Mesendoderm (in vitro differentiated cells): ENCODE results near the gene SAA4.
"Not testable (repeated sequence)": the region's sequence is repeated elsewhere in the genome, so short reads cannot be mapped to it uniquely, and the experiment has no call there.

Experiments used
- DNase-seq: peaks from one replicate; pipeline ENCODE4 v3.0.0; 2013
- H2AK5ac ChIP-seq: 2 replicates; pipeline ENCODE4 v1.6.1; 2013; ENCODE audit warnings: low read length, inconsistent platforms
- H2BK120ac ChIP-seq: 2 replicates; pipeline ENCODE4 v1.6.1; 2013; ENCODE audit warnings: low read depth, mild to moderate bottlenecking, low read length, moderate library complexity, mixed read lengths
- H2BK15ac ChIP-seq: replicated peaks from 2 replicates; pipeline ENCODE4 v1.6.1; 2013; ENCODE audit warnings: low read depth, mild to moderate bottlenecking, moderate library complexity
- H2BK5ac ChIP-seq: 2 replicates; pipeline ENCODE4 v1.6.1; 2013; ENCODE audit warnings: low read length, inconsistent platforms
- H3K18ac ChIP-seq: 2 replicates; pipeline ENCODE4 v1.6.1; 2013; ENCODE audit warnings: mild to moderate bottlenecking, low read length, mixed read lengths
- H3K23ac ChIP-seq: one replicate; pipeline ENCODE4 v1.6.1; 2013; ENCODE audit warnings: low read length
- H3K27ac ChIP-seq: 2 replicates; pipeline ENCODE4 v1.5.1; 2013; ENCODE audit warnings: low read depth, mild to moderate bottlenecking, inconsistent platforms, low read length, moderate library complexity
- H3K27me3 ChIP-seq: 2 replicates; pipeline ENCODE4 v1.6.1; 2013; ENCODE audit warnings: low read length, control low read depth, mild to moderate bottlenecking, inconsistent platforms; ENCODE audit not compliant: insufficient read depth, poor library complexity
- H3K36me3 ChIP-seq: 2 replicates; pipeline ENCODE4 v1.6.1; 2013; ENCODE audit warnings: low read length, inconsistent platforms; ENCODE audit not compliant: control insufficient read depth, insufficient read depth
- H3K4ac ChIP-seq: one replicate; pipeline ENCODE4 v1.6.1; 2013; ENCODE audit warnings: low read depth, mild to moderate bottlenecking, low read length, moderate library complexity
- H3K4me1 ChIP-seq: 2 replicates; pipeline ENCODE4 v1.6.1; 2013; ENCODE audit warnings: low read depth, low read length, inconsistent platforms; ENCODE audit not compliant: control insufficient read depth
- H3K4me2 ChIP-seq: 2 replicates; pipeline ENCODE4 v1.6.1; 2013; ENCODE audit warnings: low read length
- H3K4me3 ChIP-seq: 2 replicates; pipeline ENCODE4 v1.5.1; 2013; ENCODE audit warnings: mild to moderate bottlenecking, low read length
- H3K56ac ChIP-seq: one replicate; pipeline ENCODE4 v1.6.1; 2013; ENCODE audit warnings: low read length
- H3K79me1 ChIP-seq: 2 replicates; pipeline ENCODE4 v1.6.1; 2013; ENCODE audit warnings: low read length, inconsistent platforms
- H3K79me2 ChIP-seq: 2 replicates; pipeline ENCODE4 v1.6.1; 2013; ENCODE audit warnings: mild to moderate bottlenecking, low read length; ENCODE audit not compliant: control insufficient read depth, insufficient read depth
- H3K9ac ChIP-seq: 2 replicates; pipeline ENCODE4 v1.6.1; 2013; ENCODE audit warnings: low read length, inconsistent platforms
- H4K5ac ChIP-seq: one replicate; pipeline ENCODE4 v1.6.1; 2013; ENCODE audit warnings: low read length
- H4K8ac ChIP-seq: one replicate; pipeline ENCODE4 v1.6.1; 2013; ENCODE audit warnings: low read depth, mild to moderate bottlenecking, control low read depth, low read length, moderate library complexity
- WGBS: extraction: QIAGEN DNeasy Blood & Tissue Kit; methylation state at CpG from one replicate; pipeline ENCODE4 v1.1.7; 2013; ENCODE audit warnings: low lambda C conversion rate, missing lambda C conversion rate; ENCODE audit not compliant: insufficient coverage; ENCODE audit errors: extremely low coverage; 5-methylcytosine and 5-hydroxymethylcytosine counted together

SAA4 gene

GRCh38 chr11:18271206-18271605, 34.6 kb upstream of the SAA4 start:
- Histone ChIP-seq H3K9ac (no peak overlapping the region), H2BK15ac (no peak overlapping the region), H3K27ac (no peak overlapping the region), H4K5ac (no peak overlapping the region), H3K56ac (no peak overlapping the region), H3K4ac (no peak overlapping the region), H3K23ac (no peak overlapping the region), H3K79me2 (no peaks in the 10 kb centered on the region), H2BK5ac (no peak overlapping the region), H3K4me2 (no peak overlapping the region), H3K18ac (no peak overlapping the region), H3K27me3 (no peaks in the 10 kb centered on the region), H2BK120ac (no peak overlapping the region), H3K4me3 (no peak overlapping the region), H2AK5ac (no peak overlapping the region), H3K79me1 (no peaks in the 10 kb centered on the region), H3K4me1 (no peaks in the 10 kb centered on the region), H4K8ac (no peak overlapping the region), H3K36me3 (no peaks in the 10 kb centered on the region)
- WGBS: no CpG with 5 or more reads among the region's 4 CpGs
- no peak for DNase-seq

GRCh38 chr11:18270102-18270501, 33.5 kb upstream of the SAA4 start:
- no peak overlapping the region for H2BK5ac ChIP-seq
- no peak overlapping the region for H3K9ac ChIP-seq
- no CpG with 5 or more reads among the region's 4 CpGs for WGBS
- H3K4ac ChIP-seq: no peak overlapping the region
- H3K27me3 ChIP-seq: no peaks in the 10 kb centered on the region
- H3K18ac ChIP-seq: no peak overlapping the region
- no peaks in the 10 kb centered on the region for H3K36me3 ChIP-seq
- H3K23ac ChIP-seq: no peak overlapping the region
- H2BK120ac ChIP-seq: no peak overlapping the region
- no peak overlapping the region for H4K5ac ChIP-seq
- H3K27ac ChIP-seq: no peak overlapping the region
- H3K56ac ChIP-seq: no peak overlapping the region
- H3K79me1 ChIP-seq: no peaks in the 10 kb centered on the region
- no peak overlapping the region for H3K4me3 ChIP-seq
- H4K8ac ChIP-seq: no peak overlapping the region
- no peaks in the 10 kb centered on the region for H3K79me2 ChIP-seq
- no peak overlapping the region for H2BK15ac ChIP-seq
- H3K4me2 ChIP-seq: no peak overlapping the region
- no peak overlapping the region for H2AK5ac ChIP-seq
- H3K4me1 ChIP-seq: no peaks in the 10 kb centered on the region
- DNase-seq: no peak

DNA sequence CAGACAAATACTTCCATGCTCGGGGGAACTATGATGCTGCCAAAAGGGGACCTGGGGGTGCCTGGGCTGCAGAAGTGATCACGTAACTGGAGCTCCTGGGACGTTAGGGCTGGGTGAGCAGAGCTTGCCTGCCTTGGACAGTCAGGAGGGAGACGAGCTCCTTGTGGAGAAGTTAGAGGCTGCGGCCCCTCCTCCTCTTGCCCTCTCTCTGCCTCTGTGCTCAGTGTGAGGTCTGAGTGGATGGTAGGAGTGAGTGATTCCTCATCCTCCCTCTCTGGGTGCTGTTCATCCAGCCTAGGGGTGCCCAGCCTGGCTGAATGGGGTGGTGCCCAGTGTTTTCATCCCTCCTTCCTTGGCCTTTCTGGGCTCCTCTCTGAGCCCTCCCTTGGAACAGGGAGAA, 32.6 kb upstream of the SAA4 start:
- H3K27me3 ChIP-seq, H3K4ac ChIP-seq, H3K36me3 ChIP-seq, H2BK5ac ChIP-seq, H4K5ac ChIP-seq, H3K18ac ChIP-seq, H3K79me1 ChIP-seq, H3K56ac ChIP-seq, H3K23ac ChIP-seq, H4K8ac ChIP-seq, H3K9ac ChIP-seq, H3K4me1 ChIP-seq, H2BK120ac ChIP-seq, H3K79me2 ChIP-seq, H2BK15ac ChIP-seq, DNase-seq, H3K4me2 ChIP-seq, H2AK5ac ChIP-seq, H3K4me3 ChIP-seq, H3K27ac ChIP-seq: not testable (repeated sequence)
- no CpG with 5 or more reads among the region's 5 CpGs for WGBS

GRCh38 chr11:18267335-18268133, 30.9 kb upstream of the SAA4 start:
- not testable (repeated sequence) for H3K4me2 ChIP-seq, H4K8ac ChIP-seq, H3K23ac ChIP-seq, H3K9ac ChIP-seq, H3K79me1 ChIP-seq, H3K4me1 ChIP-seq, H3K56ac ChIP-seq, H3K18ac ChIP-seq, H3K36me3 ChIP-seq, H3K27ac ChIP-seq, H2BK120ac ChIP-seq, H2AK5ac ChIP-seq, H2BK5ac ChIP-seq, H3K27me3 ChIP-seq, DNase-seq, H2BK15ac ChIP-seq, H3K4me3 ChIP-seq, H3K4ac ChIP-seq, H4K5ac ChIP-seq, H3K79me2 ChIP-seq
- WGBS: no CpG with 5 or more reads among the region's 10 CpGs

GRCh38 chr11:18265949-18266348, 29.3 kb upstream of the SAA4 start, which contains the start of gene SAA1:
Gene SAA1 (plus strand): TSS chr11:18266264. CDS start chr11:18266888, 624 bp downstream.
- H3K36me3 ChIP-seq: no peaks in the 10 kb centered on the region
- H4K5ac ChIP-seq: no peak within 1 kb of the TSS
- H3K56ac ChIP-seq: no peak within 1 kb of the TSS
- no peak within 1 kb of the TSS for H3K4ac ChIP-seq
- no peak within 1 kb of the TSS for H2AK5ac ChIP-seq
- no peak within 1 kb of the TSS for H3K4me3 ChIP-seq
- H3K79me2 ChIP-seq: no peaks in the 10 kb centered on the region
- H3K9ac ChIP-seq: no peak within 1 kb of the TSS
- H3K27me3 ChIP-seq: no peaks in the 10 kb centered on the region
- no peaks in the 10 kb centered on the region for H3K4me1 ChIP-seq
- no peak within 1 kb of the TSS for H3K23ac ChIP-seq
- H2BK120ac ChIP-seq: no peak within 1 kb of the TSS
- H4K8ac ChIP-seq: no peak within 1 kb of the TSS
- no peak within 1 kb of the TSS for H3K4me2 ChIP-seq
- H3K27ac ChIP-seq: no peak within 1 kb of the TSS
- no peak for DNase-seq
- H2BK5ac ChIP-seq: no peak within 1 kb of the TSS
- WGBS: no CpG with 5 or more reads among the region's 8 CpGs
- H3K18ac ChIP-seq: no peak within 1 kb of the TSS
- no peak within 1 kb of the TSS for H2BK15ac ChIP-seq
- H3K79me1 ChIP-seq: no peaks in the 10 kb centered on the region
